Astrocyte (in vitro differentiated cells and primary cell): ENCODE measurements around the gene SREBF1. TPM values are rescaled to one million over a fixed set of nuclear protein-coding genes. Genes with fewer than 3 reads are reported as not detected.
A peak's percentile ranks its signal among the peaks of the same experiment; 100 is the strongest.

Source experiments
- DNase-seq: peaks from one replicate; pipeline ENCODE4 v3.0.0-alpha.2; 2010; ENCODE audit warnings: low read depth
- FAIRE-seq: peaks from 2 replicates; lab custom pipeline; 2011; peaks lifted over from hg19 to GRCh38; lab: Jason Lieb, UNC
- H2AFZ ChIP-seq: 2 replicates; pipeline ENCODE4 v1.6.0; 2012; ENCODE audit warnings: low read depth, low read length, inconsistent platforms
- H3K27ac ChIP-seq: 2 replicates; pipeline ENCODE4 v1.5.1; 2011; ENCODE audit warnings: low read depth, low read length, inconsistent platforms
- H3K27me3 ChIP-seq: 2 replicates; pipeline ENCODE4 v1.6.0; 2011; ENCODE audit warnings: low read length, inconsistent platforms; ENCODE audit not compliant: insufficient read depth
- H3K36me3 ChIP-seq: 2 replicates; pipeline ENCODE4 v1.5.1; 2011; ENCODE audit warnings: low read length, inconsistent platforms; ENCODE audit not compliant: insufficient read depth
- H3K4me1 ChIP-seq: 2 replicates; pipeline ENCODE4 v1.5.1; 2011; ENCODE audit warnings: low read length, inconsistent platforms; ENCODE audit not compliant: insufficient read depth
- H3K4me2 ChIP-seq: 2 replicates; pipeline ENCODE4 v1.6.0; 2012; ENCODE audit warnings: low read length, inconsistent platforms
- H3K4me3 ChIP-seq: 2 replicates; pipeline ENCODE4 v1.5.1; 2011; ENCODE audit warnings: low read depth, mild to moderate bottlenecking, low read length, inconsistent platforms; ENCODE audit not compliant: insufficient read depth
- H3K79me2 ChIP-seq: 2 replicates; pipeline ENCODE4 v1.6.0; 2012; ENCODE audit warnings: mild to moderate bottlenecking, low read length, inconsistent platforms; ENCODE audit not compliant: insufficient read depth
- H3K9ac ChIP-seq: 2 replicates; pipeline ENCODE4 v1.6.0; 2012; ENCODE audit warnings: mild to moderate bottlenecking, low read length, inconsistent platforms
- H3K9me3 ChIP-seq: 2 replicates; pipeline ENCODE4 v1.5.1; 2012; ENCODE audit warnings: low read depth, mild to moderate bottlenecking, low read length, inconsistent platforms; ENCODE audit not compliant: insufficient read depth
- H4K20me1 ChIP-seq: 2 replicates; pipeline ENCODE4 v1.6.0; 2012; ENCODE audit warnings: low read length, inconsistent platforms; ENCODE audit not compliant: insufficient read depth
- H3K27ac Mint-ChIP-seq: one replicate; pipeline ENCODE4 v1.8.0; 2021; ENCODE audit warnings: mild to moderate bottlenecking, mixed read lengths; ENCODE audit not compliant: unreplicated experiment
- H3K27me3 Mint-ChIP-seq: one replicate; pipeline ENCODE4 v1.8.0; 2021; ENCODE audit warnings: low read depth, mixed read lengths; ENCODE audit not compliant: unreplicated experiment
- H3K36me3 Mint-ChIP-seq: one replicate; pipeline ENCODE4 v1.8.0; 2021; ENCODE audit warnings: low read depth, mixed read lengths; ENCODE audit not compliant: unreplicated experiment
- H3K4me1 Mint-ChIP-seq: one replicate; pipeline ENCODE4 v1.8.0; 2021; ENCODE audit warnings: low read depth, mixed read lengths; ENCODE audit not compliant: unreplicated experiment
- H3K4me3 Mint-ChIP-seq: one replicate; pipeline ENCODE4 v1.8.0; 2021; ENCODE audit warnings: mild to moderate bottlenecking, moderate library complexity, mixed read lengths; ENCODE audit not compliant: unreplicated experiment
- H3K9me3 Mint-ChIP-seq: one replicate; pipeline ENCODE4 v1.8.0; 2021; ENCODE audit warnings: mild to moderate bottlenecking, mixed read lengths; ENCODE audit not compliant: unreplicated experiment
- CTCF ChIP-seq: IDR thresholded peaks from 2 replicates; pipeline ENCODE4 v1.5.1; 2011; ENCODE audit warnings: low read depth, mild to moderate bottlenecking, inconsistent platforms, low read length, moderate library complexity; ENCODE audit not compliant: insufficient read depth
- EZH2 ChIP-seq: IDR thresholded peaks from 2 replicates; pipeline ENCODE4 v1.6.1; 2012; ENCODE audit warnings: mild to moderate bottlenecking, low read length, inconsistent platforms; ENCODE audit not compliant: insufficient read depth
- total RNA-seq: library from RNA; stranded (reverse); gene quantifications from 2 replicates; pipeline ENCODE4 v1.2.1, GENCODE V29; 2021

SREBF1 gene
- total RNA-seq, 1 donor from 2014 or later, result 65.6 TPM

- Histone ChIP-seq H2AFZ (no peak overlapping the region), H3K4me2 (no peak overlapping the region), H3K4me1 (peaks cover 31% of the 10 kb centered on the region), H3K27ac (no peak overlapping the region), H3K9me3 (no peaks in the 10 kb centered on the region), H3K4me3 (no peak overlapping the region), H3K27me3 (no peaks in the 10 kb centered on the region), H3K79me2 (peaks cover 22% of the 10 kb centered on the region), H3K9ac (no peak overlapping the region), H3K36me3 (no peaks in the 10 kb centered on the region), H4K20me1 (peaks cover 77% of the 10 kb centered on the region)
- TF ChIP-seq CTCF (no peak), EZH2 (no peak)
- peaks cover 18% of the 10 kb centered on the region for H3K4me1 Mint-ChIP-seq
- H3K9me3 Mint-ChIP-seq, result no peaks in the 10 kb centered on the region
- H3K27me3 Mint-ChIP-seq, result no peaks in the 10 kb centered on the region
- H3K36me3 Mint-ChIP-seq, result peaks cover 1% of the 10 kb centered on the region
- DNase-seq (peak; percentile 23), FAIRE-seq (no peak)
- no peak overlapping the region for H3K4me3 Mint-ChIP-seq
- no peak overlapping the region for H3K27ac Mint-ChIP-seq
Observed at GRCh38 chr17:17778308-17779014, 58.3 kb downstream of the SREBF1 start.

DNA sequence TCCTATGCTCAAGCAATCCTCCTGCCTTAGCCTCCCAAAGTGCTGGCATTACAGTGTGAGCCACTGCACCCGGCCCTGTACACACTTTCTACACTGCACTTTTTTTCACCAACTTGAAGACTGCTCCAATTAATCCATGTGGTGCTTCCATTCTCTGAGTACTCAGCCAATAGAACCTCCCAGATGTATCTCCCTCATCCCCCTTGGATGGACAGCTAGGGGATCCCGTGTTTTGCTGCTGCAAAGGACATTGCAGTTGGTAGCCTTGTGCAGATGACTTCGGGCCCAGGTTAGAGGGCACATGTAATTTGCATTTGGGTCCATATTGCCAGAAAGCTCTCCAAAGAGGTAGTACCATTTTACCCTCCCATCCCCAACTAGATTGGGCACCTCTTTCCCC is 59.9 kb downstream of the SREBF1 start:
- H3K4me1 Mint-ChIP-seq, result peaks cover 25% of the 10 kb centered on the region
- no peak overlapping the region for H3K27ac ChIP-seq
- no peak overlapping the region for H3K9ac ChIP-seq
- no peak overlapping the region for H3K4me3 Mint-ChIP-seq
- peaks cover 9% of the 10 kb centered on the region for H3K36me3 Mint-ChIP-seq
- DNase-seq (no peak), FAIRE-seq (no peak)
- TF ChIP-seq EZH2 (no peak), CTCF (no peak)
- peaks cover 89% of the 10 kb centered on the region for H4K20me1 ChIP-seq
- no peaks in the 10 kb centered on the region for H3K36me3 ChIP-seq
- no peak overlapping the region for H3K4me2 ChIP-seq
- no peak overlapping the region for H3K27ac Mint-ChIP-seq
- H3K27me3 ChIP-seq, result no peaks in the 10 kb centered on the region
- H3K4me3 ChIP-seq, result no peak overlapping the region
- H2AFZ ChIP-seq, result no peak overlapping the region
- no peaks in the 10 kb centered on the region for H3K9me3 ChIP-seq
- no peaks in the 10 kb centered on the region for H3K9me3 Mint-ChIP-seq
- H3K4me1 ChIP-seq, result peaks cover 28% of the 10 kb centered on the region
- H3K27me3 Mint-ChIP-seq, result no peaks in the 10 kb centered on the region
- H3K79me2 ChIP-seq, result peaks cover 36% of the 10 kb centered on the region
